Measurements from ENCODE around the gene CRHR1. TPM values are rescaled to one million over a fixed set of nuclear protein-coding genes. Genes with fewer than 3 reads are reported as not detected.

The CRHR1 gene
- total and polyA plus RNA-seq, 8 donors, result not detected

GRCh38 chr17:45791935-45792334 is 7.8 kb downstream of the CRHR1 start:
- Histone ChIP-seq H3K9me3 (no peaks in the 10 kb centered on the region), H3K27ac (no peak overlapping the region), H3K4me3 (no peak overlapping the region), H3K4me1 (no peaks in the 10 kb centered on the region), H3K36me3 (no peaks in the 10 kb centered on the region), H3K27me3 (peaks cover 0 to 100% of the 10 kb centered on the region in 2 donors)
- peak; percentile 70 for ATAC-seq
- TF ChIP-seq CTCF (IDR thresholded peaks at IDR 0.05), result no peak
- DNase-seq, result peak in 1 of 4 donors; percentile 71
- intact Hi-C loops (cut with DNase I), result no loop called here

- ATAC-seq (no peak), DNase-seq (peak in 1 of 4 donors; percentile 4)
- Histone ChIP-seq H3K9me3 (no peaks in the 10 kb centered on the region), H3K4me3 (no peak overlapping the region), H3K4me1 (no peaks in the 10 kb centered on the region), H3K27ac (no peak overlapping the region), H3K36me3 (no peaks in the 10 kb centered on the region), H3K27me3 (peaks cover 0 to 100% of the 10 kb centered on the region in 2 donors)
- TF ChIP-seq CTCF (IDR thresholded peaks at IDR 0.05), result no peak
- intact Hi-C loops (cut with DNase I), result no loop called here
These were observed 8.3 kb downstream of the CRHR1 start for GRCh38 chr17:45792437-45792836.

GRCh38 chr17:45792995-45793755 is 9.1 kb downstream of the CRHR1 start:
- ATAC-seq (no peak), DNase-seq (peak in 1 of 4 donors; percentile 57)
- no peak overlapping the region for H3K4me3 ChIP-seq
- intact Hi-C loops (cut with DNase I), result no loop called here
- H3K9me3 ChIP-seq, result no peaks in the 10 kb centered on the region
- no peaks in the 10 kb centered on the region for H3K4me1 ChIP-seq
- no peak for TF ChIP-seq CTCF (IDR thresholded peaks at IDR 0.05)
- H3K27me3 ChIP-seq, result peaks cover 0 to 100% of the 10 kb centered on the region in 2 donors
- H3K36me3 ChIP-seq, result no peaks in the 10 kb centered on the region
- no peak overlapping the region for H3K27ac ChIP-seq

GRCh38 chr17:45793999-45794540 is 9.9 kb downstream of the CRHR1 start:
- Histone ChIP-seq H3K9me3 (no peaks in the 10 kb centered on the region), H3K27me3 (peaks cover 0 to 100% of the 10 kb centered on the region in 2 donors), H3K4me1 (no peaks in the 10 kb centered on the region), H3K36me3 (no peaks in the 10 kb centered on the region), H3K27ac (no peak overlapping the region), H3K4me3 (no peak overlapping the region)
- ATAC-seq (no peak), DNase-seq (peak in 1 of 4 donors; percentile 21)
- no peak for TF ChIP-seq CTCF (IDR thresholded peaks at IDR 0.05)
- intact Hi-C loops (cut with DNase I), result no loop called here

- ATAC-seq (no peak), DNase-seq (peak in 1 of 4 donors; percentile 23)
- Histone ChIP-seq H3K4me3 (no peak overlapping the region), H3K27ac (no peak overlapping the region), H3K4me1 (no peaks in the 10 kb centered on the region), H3K9me3 (no peaks in the 10 kb centered on the region), H3K27me3 (peaks cover 0 to 99% of the 10 kb centered on the region in 2 donors), H3K36me3 (no peaks in the 10 kb centered on the region)
- intact Hi-C loops (cut with DNase I), result no loop called here
- TF ChIP-seq CTCF (IDR thresholded peaks at IDR 0.05), result no peak
These were observed 10.7 kb downstream of the CRHR1 start for GRCh38 chr17:45794840-45795239.
